BE2C (cell line): Measurements from ENCODE around the gene ANTXRL.
"Not testable (repeated sequence)": the region's sequence is repeated elsewhere in the genome, so short reads cannot be mapped to it uniquely, and the experiment has no call there.

Experiments used
- DNase-seq: peaks from one replicate; pipeline ENCODE4 v3.0.0-alpha.2; 2020
- H3K27me3 ChIP-seq: fragments of 250-450 bp; sonication (Bioruptor Pico); 2 replicates; pipeline ENCODE4 v1.5.1; 2020; ENCODE audit warnings: mild to moderate bottlenecking
- H3K36me3 ChIP-seq: fragments of 250-450 bp; sonication (Bioruptor Pico); 2 replicates; pipeline ENCODE4 v1.5.1; 2020; ENCODE audit warnings: mild to moderate bottlenecking
- H3K4me1 ChIP-seq: fragments of 250-450 bp; sonication (Bioruptor Pico); 2 replicates; pipeline ENCODE4 v1.5.1; 2020
- H3K4me3 ChIP-seq: 2 replicates; pipeline ENCODE4 v1.5.1; 2011; ENCODE audit warnings: low read depth, low read length
- H3K9me3 ChIP-seq: fragments of 250-450 bp; sonication (Bioruptor Pico); 2 replicates; pipeline ENCODE4 v1.5.1; 2020
- CTCF ChIP-seq: IDR thresholded peaks from 2 replicates; pipeline ENCODE4 v1.5.1; 2012; ENCODE audit warnings: mild to moderate bottlenecking, low read depth, low read length

Gene ANTXRL

GRCh38 chr10:46245381-46245900, 41.4 kb upstream of the ANTXRL start:
- Histone ChIP-seq H3K4me3 (no peak overlapping the region), H3K9me3 (no peaks in the 10 kb centered on the region; the same call in 1 of the 2 replicates), H3K36me3 (no peaks in the 10 kb centered on the region), H3K27me3 (no peaks in the 10 kb centered on the region), H3K4me1 (peaks cover 17% of the 10 kb centered on the region)
- TF ChIP-seq CTCF = no peak
- DNase-seq = no peak

GRCh38 chr10:46246400-46247180, 40.2 kb upstream of the ANTXRL start:
- H3K9me3 ChIP-seq, DNase-seq, H3K4me3 ChIP-seq: not testable (repeated sequence)

DNA sequence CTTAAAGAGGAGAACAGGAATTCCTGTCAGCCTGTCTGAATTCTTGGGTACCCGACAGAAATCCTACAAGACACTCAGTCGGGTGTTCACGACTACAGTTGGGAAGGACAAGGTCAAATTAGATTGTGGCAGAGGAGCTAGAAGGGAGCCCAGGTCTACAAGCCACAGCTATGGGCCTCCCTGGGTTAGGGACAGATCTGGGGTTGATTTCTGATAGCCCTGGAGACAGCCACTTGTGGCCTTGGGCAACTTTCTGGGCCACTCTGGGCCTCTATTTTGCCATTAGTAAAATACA, 39.7 kb upstream of the ANTXRL start:
- TF ChIP-seq CTCF = no peak
- Histone ChIP-seq H3K4me1 (peaks cover 17% of the 10 kb centered on the region), H3K9me3 (no peaks in the 10 kb centered on the region; the same call in 1 of the 2 replicates), H3K27me3 (no peaks in the 10 kb centered on the region), H3K36me3 (no peaks in the 10 kb centered on the region), H3K4me3 (no peak overlapping the region)
- no peak for DNase-seq

More at GRCh38 chr10:46246400-46247180, 40.2 kb upstream of the ANTXRL start:
- H3K27me3 ChIP-seq, H3K36me3 ChIP-seq: not testable (repeated sequence)
- H3K4me1 ChIP-seq = peaks cover 17% of the 10 kb centered on the region

DNA sequence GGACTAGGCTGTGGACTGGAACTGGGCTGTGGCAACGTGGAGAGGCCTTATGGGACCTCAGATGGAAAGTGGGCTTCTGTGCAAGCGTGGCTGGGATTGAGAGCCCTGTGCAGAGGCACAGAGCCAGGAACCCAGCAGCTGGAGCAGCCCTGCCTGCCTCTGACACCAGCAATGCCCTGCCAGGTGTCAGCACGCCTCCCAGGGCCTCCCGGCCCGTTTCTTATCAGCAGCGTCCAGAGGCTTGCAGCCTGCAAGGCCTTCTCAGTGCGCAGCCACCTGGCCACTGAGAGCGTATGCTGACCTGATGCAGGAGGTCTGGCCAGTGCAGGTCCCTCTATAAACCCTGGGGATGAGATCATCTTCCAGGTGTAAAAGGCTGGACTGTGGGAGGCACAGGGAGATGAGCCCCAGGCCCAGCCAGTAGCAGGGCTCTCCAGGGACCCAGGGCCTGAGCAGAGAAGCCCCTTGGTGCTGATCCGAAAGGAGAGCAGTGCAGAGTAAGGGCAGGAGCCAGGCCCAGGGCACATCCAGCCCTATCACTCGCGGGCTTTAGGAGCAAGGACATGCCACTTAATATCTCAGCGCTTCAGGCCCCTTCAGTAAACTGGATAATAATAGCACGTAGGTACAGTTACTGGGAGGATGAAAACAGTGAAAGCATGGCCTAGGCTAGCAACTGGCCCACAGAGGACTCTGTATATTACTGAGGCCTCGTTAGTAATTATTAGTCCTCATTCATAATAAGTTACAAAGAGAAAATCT, 38.8 kb upstream of the ANTXRL start:
- Histone ChIP-seq H3K4me1 (peaks cover 17% of the 10 kb centered on the region), H3K36me3 (no peaks in the 10 kb centered on the region), H3K27me3 (no peaks in the 10 kb centered on the region), H3K9me3 (no peaks in the 10 kb centered on the region), H3K4me3 (no peak overlapping the region)
- no peak for TF ChIP-seq CTCF
- DNase-seq = peak; percentile 89

GRCh38 chr10:46248651-46249146, 38.1 kb upstream of the ANTXRL start:
- Histone ChIP-seq H3K4me1 (peaks cover 17% of the 10 kb centered on the region), H3K27me3 (no peaks in the 10 kb centered on the region), H3K36me3 (no peaks in the 10 kb centered on the region), H3K9me3 (no peaks in the 10 kb centered on the region), H3K4me3 (no peak overlapping the region)
- TF ChIP-seq CTCF = no peak
- peak; percentile 12 for DNase-seq

DNA sequence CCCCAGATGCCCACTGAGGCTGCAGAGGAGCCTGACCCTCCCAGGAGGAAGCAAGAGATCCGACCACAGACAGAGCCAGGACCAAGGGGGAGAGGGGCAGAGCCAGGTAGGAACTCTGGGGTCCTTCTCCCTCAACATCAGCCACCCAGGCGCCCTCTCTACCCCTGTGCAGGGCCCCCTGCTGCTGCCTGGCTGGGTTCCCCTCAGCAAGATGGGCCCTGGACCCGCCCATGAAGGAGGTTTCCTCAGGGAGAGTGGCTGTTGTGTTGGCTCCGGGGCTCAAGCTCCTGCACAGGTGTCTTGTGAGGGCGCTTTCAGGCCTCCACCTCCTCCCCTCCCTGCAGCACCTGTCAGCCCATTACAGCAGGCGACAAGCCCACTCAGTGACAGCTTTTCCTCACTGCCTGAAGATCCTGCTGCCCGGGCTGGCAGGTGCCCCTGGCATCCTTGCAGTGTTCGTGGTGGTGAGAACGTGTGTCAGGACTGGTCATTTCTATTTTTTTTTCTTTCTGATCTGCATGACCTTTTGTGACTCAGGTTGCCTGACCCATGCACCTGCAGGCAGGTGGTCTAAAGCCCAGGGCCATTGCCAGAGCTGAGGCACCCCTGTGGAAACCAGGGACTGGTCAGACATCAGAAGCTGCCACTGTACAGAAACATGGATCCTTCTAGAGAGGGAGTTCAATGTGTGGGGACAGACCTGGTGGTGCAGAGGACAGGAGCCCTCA, 37.0 kb upstream of the ANTXRL start:
- H3K9me3 ChIP-seq, H3K27me3 ChIP-seq, DNase-seq, H3K36me3 ChIP-seq, H3K4me3 ChIP-seq: not testable (repeated sequence)
- peaks cover 17% of the 10 kb centered on the region for H3K4me1 ChIP-seq
